HG03342 (cell line): ENCODE measurements around the gene B3GNT2.
"Not testable (repeated sequence)": the region's sequence is repeated elsewhere in the genome, so short reads cannot be mapped to it uniquely, and the experiment has no call there.

Experiments used
- ATAC-seq: cut with Tn5 transposase; IDR thresholded peaks from one replicate; pipeline ENCODE4 v1.9.1; 2021; ENCODE audit warnings: mild to moderate bottlenecking, moderate library complexity; ENCODE audit not compliant: unreplicated experiment

The B3GNT2 gene

DNA sequence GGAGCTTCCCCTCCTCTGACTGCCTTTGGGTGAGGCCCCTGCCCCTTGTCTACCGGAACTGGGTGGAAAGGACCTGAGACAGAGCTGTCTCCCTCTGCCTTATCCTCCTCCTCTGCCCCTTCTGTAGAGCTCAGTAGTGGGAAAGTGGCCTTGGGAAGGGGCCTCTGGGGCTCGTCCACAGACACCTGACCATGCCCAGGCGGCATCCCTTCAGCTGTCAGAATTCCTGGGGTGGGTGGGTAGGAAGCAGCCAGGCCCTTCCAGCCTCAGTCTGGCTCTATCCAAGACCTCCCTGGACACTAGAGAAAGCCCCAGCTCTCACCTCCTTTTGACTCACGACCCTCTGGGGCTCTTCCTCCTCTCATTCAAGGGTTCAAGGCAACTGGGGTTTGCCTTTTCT, 35.6 kb downstream of the B3GNT2 start:
- ATAC-seq = no peak

DNA sequence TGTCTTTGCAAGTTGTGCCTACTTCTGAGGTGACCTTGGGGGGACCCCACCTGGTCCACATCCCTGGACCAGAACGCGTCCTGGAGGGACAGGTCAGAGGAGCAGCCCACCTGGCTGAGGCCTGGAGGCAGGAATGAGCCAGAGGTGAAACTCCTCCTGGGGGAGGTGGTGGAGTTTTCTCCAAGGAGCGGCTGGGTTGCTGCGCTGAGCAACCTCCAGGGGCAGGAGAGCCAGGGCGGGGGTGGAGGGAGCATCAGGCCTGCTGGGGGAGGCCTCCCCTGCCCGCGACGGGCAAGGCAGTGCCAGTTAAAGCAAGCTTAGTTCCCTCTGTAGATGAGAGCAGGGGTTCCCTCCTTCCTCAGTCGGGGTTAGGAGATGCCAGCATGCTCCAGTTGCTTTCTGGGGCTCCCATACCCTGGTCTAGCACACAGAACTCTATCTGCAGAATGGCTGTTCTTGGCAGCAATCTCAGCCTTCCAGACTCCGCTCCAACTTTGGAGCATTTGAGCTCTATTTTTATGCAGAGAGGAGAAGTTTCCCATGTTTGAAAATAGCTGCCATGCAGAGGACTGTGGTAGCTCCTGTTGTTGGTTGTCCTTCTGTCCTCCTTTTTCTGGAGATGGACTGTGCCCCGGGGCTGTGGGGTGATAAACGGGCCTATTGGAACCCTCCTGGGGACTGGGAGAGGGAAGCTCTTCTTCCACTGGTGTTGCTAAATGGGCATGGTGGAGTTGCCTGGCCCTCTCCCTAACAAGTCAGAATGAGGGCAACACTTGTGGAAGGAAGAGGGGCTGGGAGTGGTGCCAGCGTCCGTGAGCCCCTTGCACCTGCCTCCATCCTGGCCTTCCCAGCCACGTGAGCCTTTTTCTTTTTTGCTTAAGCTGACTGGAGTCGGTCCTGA, 39.1 kb downstream of the B3GNT2 start:
- no peak for ATAC-seq

DNA sequence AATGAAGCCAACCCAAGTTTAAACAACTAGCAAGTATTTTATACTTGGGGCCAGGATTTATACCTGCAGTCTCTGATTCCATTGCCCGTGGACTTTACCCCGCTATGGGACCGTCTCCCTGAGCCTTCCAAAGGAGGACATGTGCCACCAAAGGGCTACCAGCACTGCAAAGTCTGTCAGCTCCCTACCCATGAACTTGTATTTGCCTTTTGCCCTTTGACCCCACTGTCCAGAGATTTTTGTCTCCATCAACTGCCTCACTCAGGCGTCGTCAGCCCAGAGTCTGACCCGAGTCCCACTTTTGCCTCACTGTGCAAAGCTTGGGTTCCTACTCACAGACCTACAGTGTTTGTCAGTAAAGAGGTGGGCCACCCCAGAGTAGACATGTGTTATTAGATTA, 40.6 kb downstream of the B3GNT2 start:
- ATAC-seq = no peak

DNA sequence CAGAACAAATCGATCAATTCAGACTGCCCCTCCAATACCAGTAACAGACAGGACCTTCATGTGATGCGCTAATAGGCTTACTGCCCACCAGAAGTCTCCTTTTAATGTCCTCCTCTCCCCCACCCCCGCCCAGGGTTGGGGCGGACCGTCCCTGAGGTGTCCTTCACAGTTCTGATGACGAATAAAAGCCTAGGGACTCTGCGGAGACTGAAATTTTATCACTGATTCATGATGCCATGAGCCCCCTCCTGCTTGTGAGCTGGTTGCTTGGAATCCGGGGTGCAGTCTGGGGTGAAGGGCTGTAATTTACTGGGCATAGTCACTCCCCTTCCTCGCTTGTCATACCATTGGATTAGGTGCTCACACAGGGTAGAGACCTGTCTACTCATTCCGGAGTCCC, 42.3 kb downstream of the B3GNT2 start:
- no peak for ATAC-seq

DNA sequence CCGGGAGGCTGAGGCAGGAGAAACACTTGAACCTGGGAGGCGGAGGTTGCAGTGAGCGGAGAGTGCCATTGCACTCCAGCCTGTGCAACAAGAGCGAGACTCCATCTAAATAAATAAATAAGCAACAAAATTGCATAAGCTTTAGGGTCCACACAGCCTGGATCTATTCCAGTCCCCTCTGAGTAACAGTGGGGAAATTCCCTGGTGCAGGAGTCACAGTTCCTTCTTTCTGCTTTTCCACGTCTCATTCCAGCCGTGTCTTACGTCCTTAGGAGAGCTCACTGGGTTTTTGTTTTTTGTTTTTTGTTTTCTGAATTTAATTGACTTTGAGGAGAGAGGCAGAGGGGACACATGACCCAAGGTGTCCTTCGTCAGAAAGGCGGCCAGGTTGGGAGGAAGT, 44.6 kb downstream of the B3GNT2 start:
- no peak for ATAC-seq

DNA sequence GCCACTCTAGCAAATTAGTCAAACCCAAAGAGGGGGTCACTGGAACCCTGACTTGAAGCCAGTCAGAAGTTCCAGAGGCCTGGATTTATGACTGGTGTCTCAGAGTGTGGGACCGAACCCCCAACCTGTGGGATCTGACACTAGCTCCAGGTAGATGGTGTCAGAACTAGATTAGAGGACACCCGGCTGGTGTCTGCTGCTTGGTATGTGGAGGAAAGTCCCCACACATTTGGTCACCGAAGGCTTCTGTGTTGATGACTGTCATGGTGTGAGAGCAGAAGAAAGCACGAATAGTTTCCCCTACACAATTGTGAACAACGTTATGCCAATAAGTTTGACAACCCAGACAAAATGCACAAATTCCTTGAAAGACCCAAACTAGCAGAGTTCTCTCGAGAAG, 48.1 kb downstream of the B3GNT2 start:
- ATAC-seq = no peak

DNA sequence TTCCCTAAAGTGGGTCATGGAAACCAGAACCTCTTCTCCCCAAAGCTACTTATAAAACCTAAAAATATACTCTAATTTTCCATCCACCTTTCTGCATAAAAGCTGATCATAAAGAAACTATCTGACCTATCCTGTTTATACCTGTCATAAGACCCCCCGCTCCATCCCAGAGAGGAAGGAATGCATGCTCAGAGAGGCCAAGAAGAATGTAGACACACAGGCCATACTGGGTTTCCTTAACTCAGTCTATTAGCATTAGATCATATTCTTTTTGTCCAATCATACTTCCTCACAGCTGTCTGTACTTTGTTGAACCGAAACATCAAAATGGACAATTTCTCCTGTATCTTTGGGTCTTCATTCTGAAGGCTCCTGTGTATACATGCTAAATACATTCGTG, 52.3 kb downstream of the B3GNT2 start:
- ATAC-seq = no peak

DNA sequence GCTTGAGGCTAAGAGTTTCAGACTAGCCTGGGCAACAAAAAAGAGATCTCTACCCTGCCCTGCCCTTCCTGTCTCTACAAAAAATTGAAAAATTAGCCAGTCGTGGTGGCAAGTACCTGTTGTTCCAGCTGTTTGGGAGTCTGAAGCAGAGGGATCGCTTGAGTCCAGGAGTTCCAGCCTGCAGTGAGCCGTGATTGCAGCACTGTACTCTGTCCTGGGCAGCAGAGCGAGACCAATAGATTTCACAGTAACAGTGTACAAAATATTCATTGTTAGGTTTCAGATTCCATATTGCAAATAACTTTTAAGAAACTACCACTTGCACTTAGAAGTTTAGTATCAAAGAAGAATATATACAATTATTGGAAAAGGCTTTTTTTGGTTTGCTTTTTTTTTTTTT, 54.3 kb downstream of the B3GNT2 start:
- no peak for ATAC-seq

DNA sequence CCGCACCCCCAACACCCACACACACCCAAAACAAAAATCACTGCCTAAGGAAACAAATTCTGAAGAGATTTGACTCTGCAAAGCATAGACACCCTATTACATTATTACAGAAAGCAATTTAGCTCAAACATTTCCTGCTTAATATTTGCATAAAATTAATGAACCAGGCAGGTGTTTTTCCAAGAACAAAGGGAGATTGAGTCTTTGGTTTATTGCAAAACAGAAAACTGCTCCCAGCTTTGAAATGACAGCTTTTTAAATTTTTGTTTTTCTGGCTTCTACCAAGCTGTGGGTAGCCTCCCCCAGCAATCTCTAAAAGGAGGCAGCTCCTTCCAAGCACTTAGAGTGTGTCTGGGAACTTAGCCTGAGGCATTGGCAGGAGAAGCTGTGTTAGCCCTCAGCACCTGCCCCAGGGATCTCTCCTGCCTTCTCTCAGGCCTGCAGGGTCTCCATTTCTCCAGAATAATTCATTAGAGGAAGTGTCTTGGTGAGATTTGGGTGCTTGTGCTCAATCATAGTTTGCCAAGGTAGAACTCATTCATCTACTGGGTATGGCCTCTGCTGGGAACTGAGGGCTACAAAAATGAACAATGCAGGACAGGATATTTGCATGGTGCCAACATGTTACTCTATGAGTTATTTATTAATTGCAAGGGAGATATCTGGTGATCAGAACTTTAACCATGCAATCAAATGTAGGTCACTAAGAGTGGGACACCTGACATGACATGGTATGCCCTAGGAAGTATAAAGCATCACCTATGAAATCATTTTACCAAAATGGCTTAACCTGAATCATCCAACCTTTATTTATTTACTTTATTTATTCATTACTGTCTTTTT, 58.7 kb downstream of the B3GNT2 start:
- ATAC-seq = no peak

DNA sequence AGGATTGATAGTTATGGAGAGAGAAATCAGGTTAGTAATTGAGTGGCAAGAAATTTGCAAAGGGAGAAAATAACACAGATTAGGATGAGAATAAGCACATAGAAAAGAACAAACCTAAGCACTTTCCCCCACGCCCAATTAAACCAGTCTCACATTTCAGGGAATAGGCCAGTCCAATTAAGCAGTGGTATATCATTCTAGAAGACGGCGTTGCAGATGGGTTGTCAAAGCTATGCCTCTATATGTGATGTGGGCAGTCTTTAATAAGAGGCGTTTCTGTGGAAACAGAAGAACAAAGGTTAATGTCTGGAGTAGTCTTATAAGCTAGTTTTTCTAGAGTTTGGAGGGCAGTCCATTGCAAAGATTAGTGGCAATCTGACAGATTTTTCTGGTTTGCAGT, 61.6 kb downstream of the B3GNT2 start:
- ATAC-seq = no peak

DNA sequence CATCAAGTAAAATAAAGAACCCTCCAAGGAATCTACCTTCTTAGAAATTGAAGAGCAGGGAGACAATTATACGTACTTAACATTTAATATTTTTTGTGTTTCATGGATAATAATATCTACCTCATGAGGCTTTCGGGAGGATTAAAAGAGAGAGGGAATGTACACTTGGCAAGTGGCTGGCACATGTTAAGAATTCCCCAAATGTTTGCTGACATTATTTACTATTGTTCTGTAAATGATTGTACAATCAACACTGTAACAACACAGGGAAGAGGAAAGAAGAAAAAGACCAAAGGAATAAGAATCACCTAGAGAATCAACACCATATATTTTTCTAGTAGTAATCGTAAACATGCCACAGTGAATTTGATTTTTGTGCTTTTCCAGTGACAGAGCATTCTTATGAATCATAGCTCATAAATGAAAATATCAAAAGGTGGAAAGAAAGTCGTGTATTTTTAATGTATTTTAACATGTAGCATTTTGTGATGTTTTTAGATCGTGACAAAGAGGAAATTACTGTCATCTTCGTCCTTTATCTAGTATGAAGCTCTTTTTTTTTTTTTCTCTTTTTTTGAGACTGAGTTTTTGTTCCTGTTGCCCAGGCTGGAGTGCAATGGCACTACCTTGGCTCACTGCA, 67.3 kb downstream of the B3GNT2 start:
- ATAC-seq = no peak

DNA sequence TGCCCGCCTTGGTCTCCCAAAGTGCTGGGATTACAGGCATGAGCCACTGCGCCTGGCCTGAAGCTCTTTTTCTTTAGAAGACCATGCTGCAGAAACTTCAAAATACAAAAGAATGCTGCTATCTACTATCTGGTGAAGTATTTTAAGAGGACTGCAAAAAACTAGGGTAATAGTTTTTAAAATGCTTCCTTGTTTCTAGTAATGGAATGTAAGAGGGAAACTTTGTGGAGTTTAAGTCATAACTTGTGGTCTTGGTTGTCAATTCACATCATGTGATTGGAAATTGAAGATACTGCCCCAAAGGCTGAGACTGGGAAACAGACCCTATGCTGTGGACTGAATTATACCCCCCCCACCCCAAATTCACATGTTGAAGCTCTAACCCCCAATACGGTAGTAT, 68.3 kb downstream of the B3GNT2 start:
- no peak for ATAC-seq

DNA sequence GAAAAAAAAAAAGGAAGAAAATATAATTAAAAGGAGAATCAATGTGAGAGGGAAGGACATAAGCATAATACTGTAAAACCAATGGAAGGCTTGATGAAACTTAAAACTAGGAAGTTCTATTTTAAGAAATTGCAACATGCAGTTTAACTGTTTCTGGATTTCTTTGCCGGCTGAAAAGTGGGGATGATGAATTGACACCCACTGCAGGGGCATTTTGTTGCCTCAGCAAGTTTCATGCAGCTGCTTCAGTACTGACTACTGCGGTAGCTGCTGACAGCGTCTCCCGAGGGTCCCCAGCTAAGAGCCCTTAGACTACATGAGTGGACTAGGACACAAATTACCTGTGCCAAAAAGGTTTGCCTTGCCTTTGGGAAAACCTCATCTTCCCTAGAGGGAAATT, 69.2 kb downstream of the B3GNT2 start:
- ATAC-seq = no peak

DNA sequence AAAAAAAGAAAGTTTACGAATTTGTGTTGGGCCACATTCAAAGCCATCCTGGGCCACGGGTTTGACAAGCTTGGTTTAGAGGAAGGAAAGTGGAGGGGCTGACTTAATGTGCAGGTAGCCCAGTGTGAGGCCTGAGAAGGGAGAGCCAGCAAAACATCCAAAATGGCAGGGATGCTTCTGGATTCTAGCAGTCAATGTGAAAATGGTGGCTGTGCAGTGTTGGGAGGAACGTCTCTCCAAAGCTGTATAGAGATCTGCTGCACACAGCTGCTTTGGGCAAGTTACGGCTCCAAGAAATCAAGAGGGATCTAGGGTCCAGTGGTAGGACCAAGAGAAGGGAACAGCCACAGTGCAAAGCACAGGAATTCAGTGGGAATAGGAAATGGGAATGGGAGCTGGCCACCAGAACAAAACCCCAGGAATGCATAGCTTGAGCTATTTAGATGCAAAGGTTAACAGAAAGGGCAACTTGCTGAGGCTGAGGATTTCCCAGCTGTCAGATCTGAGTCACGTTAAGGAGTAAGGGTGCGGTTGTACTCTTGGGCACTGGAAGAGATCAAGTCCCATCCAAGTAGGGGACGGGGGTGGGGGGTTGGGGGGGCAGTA, 70.6 kb downstream of the B3GNT2 start:
- ATAC-seq = no peak

DNA sequence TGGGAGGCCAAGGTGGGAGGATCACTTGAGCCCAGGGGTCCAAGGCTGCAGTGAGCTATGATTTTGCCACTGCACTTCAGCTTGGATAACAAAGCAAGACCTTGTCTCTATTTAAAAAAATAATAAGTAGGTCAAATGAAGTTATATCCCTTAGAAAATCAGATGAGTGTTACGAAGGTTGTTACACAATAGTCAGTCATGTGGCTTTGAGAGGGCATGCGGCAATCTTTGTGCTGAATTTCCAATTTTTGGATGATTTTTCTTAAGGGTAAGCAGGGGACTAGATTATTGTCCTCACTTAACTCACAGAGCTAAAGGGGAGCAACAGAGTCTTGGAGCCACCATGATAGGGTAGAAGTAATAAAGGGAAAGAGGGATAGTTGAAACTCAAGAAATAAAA, 71.8 kb downstream of the B3GNT2 start:
- no peak for ATAC-seq

DNA sequence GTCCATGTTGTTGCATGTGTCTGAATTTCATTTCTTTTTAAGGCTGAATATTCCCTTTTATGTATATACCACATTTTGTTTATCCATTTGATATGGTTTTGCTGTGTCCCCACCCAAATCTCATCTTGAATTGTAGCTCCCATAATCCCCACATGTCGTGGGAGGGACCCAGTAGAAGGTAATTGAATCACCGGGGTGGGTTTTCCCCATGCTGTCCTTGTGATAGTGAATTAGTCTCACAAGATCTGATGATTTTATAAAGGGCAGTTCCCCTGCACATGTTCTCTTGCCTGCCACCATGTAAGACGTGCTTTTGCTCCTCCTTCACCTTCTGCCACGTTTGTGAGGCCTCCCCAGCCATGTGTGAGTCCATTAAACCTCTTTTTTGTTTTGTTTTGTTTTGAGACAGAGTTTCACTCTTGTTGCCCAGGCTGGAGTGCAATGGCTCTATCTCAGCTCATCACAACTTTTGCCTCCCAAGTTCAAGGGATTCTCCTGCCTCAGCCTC, 72.8 kb downstream of the B3GNT2 start:
- ATAC-seq = not testable (repeated sequence)

DNA sequence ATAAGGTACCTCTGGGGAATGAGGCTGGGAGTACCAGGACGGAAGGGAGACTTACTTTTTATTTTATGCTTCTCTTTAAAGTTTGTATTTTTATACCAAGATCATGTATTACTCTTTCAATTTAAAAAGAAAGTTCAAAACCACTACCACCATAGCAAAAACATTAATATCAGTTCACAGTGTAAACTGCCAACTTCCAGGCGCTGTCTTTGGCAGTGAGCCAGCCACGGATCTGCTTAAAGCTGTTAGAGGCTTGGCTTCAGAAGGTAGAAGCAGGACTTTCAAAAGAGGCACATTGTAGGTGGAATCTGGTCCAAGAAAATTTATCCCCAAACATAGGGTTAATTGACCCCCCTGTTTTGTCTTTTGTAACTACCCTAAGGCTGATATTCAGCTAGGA, 74.8 kb downstream of the B3GNT2 start:
- no peak for ATAC-seq
